ENCODE measurements around the gene PTBP1.
"Not testable (repeated sequence)": the region's sequence is repeated elsewhere in the genome, so short reads cannot be mapped to it uniquely, and the experiment has no call there.

Gene PTBP1

DNA sequence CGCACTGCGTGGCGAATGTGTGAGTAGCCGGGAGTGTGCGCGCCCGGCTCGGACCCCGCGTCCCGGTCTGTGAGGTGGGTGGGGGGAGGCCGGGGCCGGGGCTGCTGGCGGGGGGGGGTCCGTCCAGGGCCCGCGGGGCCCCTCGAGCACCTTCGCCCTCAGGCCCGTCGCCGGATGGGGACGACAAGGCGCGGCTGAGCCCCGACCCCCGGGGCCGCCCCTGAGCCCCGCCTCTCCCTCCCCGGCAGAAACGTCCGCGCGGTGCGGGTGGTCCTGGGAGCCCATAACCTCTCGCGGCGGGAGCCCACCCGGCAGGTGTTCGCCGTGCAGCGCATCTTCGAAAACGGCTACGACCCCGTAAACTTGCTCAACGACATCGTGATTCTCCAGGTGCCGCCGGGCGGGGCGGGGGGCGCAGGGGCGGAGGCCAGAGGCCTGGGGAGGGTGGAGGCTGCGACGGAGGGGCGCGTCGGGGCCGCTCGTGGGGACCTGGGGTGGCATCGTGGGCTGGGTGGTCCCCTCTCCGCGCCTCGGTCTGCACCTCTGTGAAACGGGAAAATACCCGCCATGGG is 55.8 kb downstream of the PTBP1 start:
- no peak overlapping the region for H3K27ac ChIP-seq
- TF ChIP-seq, protein P1, sequence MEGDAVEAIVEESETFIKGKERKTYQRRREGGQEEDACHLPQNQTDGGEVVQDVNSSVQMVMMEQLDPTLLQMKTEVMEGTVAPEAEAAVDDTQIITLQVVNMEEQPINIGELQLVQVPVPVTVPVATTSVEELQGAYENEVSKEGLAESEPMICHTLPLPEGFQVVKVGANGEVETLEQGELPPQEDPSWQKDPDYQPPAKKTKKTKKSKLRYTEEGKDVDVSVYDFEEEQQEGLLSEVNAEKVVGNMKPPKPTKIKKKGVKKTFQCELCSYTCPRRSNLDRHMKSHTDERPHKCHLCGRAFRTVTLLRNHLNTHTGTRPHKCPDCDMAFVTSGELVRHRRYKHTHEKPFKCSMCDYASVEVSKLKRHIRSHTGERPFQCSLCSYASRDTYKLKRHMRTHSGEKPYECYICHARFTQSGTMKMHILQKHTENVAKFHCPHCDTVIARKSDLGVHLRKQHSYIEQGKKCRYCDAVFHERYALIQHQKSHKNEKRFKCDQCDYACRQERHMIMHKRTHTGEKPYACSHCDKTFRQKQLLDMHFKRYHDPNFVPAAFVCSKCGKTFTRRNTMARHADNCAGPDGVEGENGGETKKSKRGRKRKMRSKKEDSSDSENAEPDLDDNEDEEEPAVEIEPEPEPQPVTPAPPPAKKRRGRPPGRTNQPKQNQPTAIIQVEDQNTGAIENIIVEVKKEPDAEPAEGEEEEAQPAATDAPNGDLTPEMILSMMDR (conservative IDR thresholded peaks at IDR 0.05), result no peak

DNA sequence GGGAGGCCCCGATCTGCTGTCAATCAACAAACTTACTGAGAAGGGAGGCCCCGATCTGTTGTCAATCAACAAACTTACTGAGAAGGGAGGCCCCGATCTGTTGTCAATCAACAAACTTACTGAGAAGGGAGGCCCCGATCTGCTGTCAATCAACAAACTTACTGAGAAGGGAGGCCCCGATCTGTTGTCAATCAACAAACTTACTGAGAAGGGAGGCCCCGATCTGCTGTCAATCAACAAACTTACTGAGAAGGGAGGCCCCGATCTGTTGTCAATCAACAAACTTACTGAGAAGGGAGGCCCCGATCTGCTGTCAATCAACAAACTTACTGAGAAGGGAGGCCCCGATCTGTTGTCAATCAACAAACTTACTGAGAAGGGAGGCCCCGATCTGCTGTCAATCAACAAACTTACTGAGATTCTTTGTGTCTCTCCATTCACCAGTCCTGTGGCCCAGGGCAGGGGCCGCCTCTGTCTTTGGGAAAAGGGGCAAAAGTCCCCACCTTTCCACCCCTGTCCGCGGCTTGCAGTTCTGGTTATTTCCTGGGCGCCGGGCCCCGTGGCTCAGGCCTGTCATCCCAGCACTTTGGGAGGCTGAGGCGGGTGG is 56.5 kb downstream of the PTBP1 start:
- H3K27ac ChIP-seq, result not testable (repeated sequence)

DNA sequence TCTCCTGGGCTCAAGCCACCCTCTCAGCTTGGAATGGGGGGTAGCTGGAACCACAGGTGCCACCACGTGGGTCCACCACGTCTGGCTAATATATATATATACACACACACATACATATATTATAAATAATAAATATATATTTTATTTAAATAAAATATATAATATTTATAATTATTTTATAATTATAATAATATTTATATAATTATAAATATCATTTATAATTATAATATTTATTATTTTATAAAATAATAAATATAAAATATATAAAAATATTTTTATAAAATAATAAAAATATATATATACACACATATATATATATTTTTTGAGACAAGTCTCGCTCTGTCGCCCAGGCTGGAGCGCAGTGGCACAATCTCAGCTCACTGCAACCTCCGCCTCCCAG is 57.3 kb downstream of the PTBP1 start:
- no peak overlapping the region for H3K27ac ChIP-seq
- TF ChIP-seq, protein P1 (conservative IDR thresholded peaks at IDR 0.05), result no peak

DNA sequence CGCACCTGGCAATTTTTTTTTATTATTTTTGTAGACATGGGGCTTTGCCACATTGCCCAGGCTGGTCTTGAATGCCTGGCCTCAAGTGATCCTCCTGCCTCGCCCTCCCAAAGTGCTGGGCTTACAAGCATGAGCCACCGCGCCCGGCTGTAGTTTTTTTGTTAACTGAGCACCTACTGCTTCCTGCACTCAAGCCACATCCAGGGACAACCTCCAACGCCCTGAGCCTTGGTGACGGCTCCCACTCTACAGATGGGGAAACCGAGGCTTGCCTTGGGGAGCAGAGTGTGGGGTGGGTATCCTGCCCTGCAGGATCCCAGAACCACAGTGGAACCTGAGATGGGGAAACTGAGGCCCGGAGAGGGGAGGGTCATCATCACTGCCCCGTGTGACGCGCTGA is 57.9 kb downstream of the PTBP1 start:
- TF ChIP-seq, protein P1 (conservative IDR thresholded peaks at IDR 0.05), result no peak
- no peak overlapping the region for H3K27ac ChIP-seq

DNA sequence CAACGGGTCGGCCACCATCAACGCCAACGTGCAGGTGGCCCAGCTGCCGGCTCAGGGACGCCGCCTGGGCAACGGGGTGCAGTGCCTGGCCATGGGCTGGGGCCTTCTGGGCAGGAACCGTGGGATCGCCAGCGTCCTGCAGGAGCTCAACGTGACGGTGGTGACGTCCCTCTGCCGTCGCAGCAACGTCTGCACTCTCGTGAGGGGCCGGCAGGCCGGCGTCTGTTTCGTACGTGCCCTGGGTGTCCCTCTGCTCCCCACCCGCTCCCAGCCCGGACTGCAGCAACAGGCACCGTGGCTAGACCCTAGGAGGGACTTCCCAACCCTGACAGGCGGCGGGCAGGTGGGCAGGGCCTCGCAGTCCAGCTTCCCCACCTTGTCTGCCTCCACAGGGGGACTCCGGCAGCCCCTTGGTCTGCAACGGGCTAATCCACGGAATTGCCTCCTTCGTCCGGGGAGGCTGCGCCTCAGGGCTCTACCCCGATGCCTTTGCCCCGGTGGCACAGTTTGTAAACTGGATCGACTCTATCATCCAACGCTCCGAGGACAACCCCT is 58.4 kb downstream of the PTBP1 start:
- H3K27ac ChIP-seq, result no peak overlapping the region
- TF ChIP-seq, protein P1 (conservative IDR thresholded peaks at IDR 0.05), result no peak

DNA sequence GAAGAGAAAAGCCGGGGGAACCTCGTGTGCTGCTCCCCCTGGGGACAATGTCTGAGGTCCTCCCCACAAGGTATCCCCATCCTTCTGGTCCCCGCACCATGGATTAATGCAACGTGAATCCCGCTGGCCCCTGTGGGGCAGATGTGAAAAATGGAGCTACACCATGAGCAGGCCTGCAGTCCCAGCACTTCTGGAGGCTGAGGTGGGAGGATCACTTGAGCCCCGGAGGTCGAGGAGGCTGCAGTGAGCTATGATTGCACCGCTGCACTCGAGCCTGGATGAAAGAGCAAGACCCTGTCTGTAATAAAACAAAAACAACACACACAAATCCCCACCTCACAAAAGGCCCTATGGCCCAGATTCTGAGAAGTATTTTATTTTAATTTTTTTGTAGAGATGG is 61.0 kb downstream of the PTBP1 start:
- H3K27ac ChIP-seq, result no peak overlapping the region
- TF ChIP-seq, protein P1 (conservative IDR thresholded peaks at IDR 0.05), result no peak

DNA sequence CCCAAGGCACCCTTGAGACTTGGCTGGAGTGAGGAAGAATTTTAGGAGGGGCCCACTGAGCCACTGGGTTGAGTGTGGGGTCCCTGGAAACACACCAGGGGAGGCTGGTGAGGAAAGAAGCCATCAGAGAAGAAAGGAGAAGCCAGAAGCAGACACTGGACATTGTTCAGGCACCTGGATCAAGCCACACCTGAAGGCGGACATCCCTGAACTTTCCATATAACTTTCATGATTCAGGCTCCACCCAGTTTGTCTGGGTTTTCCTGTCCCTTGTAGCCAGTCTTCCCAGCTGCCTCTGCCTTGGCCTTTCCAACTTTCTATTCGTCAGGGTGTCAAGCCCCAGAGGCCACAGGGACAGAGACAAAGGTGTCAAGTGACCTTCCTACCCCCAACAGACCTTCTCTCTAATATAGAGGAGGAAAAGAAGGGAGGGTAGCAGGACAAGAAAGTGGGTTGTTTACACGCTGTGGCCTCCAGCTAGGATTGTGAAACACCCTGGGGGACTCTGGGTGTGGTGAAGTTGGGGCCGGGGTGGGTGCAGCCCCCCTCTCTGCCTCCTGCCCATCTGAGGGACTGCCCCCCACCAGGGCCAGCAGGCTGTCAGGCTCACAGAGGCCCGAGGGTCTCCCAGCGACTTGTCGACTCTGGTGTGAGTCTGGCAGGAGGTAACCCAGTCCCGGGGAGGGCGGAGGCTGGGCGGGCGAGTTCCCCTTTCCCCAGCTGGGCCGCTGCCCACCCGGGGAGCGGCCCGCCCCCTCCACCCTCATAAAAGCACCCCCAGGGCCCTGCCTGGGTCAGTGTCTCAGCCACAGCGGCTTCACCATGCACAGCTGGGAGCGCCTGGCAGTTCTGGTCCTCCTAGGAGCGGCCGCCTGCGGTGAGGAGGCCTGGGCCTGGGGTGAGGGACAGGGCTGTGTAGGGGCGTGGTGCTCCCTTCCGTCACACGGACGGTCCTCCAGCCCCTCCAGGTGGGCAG is 61.9 kb downstream of the PTBP1 start, which contains the start of gene CFD:
Gene CFD (plus strand): TSS at position 797 of the 976 bp plus-strand sequence. CDS start 26 bp downstream, at position 823.
- TF ChIP-seq, protein P1 (conservative IDR thresholded peaks at IDR 0.05), result no peak
- peak within 1 kb of the TSS; percentile 37; the same call in 1 of the 2 replicates for H3K27ac ChIP-seq

Data from VCaP (cell line).